Activated T-helper 2 cell treated with anti-CD3 and anti-CD28 coated beads, Interferon-gamma antibody, Interleukin-2, Interleukin-4, amounts not matched to agents 10 μg/mL and 5 μg/mL and 100 μg/mL, durations not matched to agents 14 hours and 24 hours and 36 hours (primary cell): ENCODE data around the gene ATAT1. TPM values are rescaled to one million over a fixed set of nuclear protein-coding genes. Genes with fewer than 3 reads are reported as not detected.
"Not testable (repeated sequence)": the region's sequence is repeated elsewhere in the genome, so short reads cannot be mapped to it uniquely, and the experiment has no call there.

Experiments used
- DNase-seq: peaks from one replicate; pipeline ENCODE4 v3.0.0; 2021; ENCODE audit warnings: low spot score
- H3K27ac Mint-ChIP-seq: one replicate; pipeline ENCODE4 v1.8.0; 2021; ENCODE audit warnings: mixed read lengths
- H3K27me3 Mint-ChIP-seq: one replicate; pipeline ENCODE4 v1.8.0; 2021; ENCODE audit warnings: low read depth, mixed read lengths
- H3K36me3 Mint-ChIP-seq: one replicate; pipeline ENCODE4 v1.8.0; 2021; ENCODE audit warnings: low read depth, mixed read lengths
- H3K4me1 Mint-ChIP-seq: one replicate; pipeline ENCODE4 v1.8.0; 2021; ENCODE audit warnings: low read depth, mixed read lengths
- H3K4me3 Mint-ChIP-seq: one replicate; pipeline ENCODE4 v1.8.0; 2021; ENCODE audit warnings: low read depth, mild to moderate bottlenecking, moderate library complexity, mixed read lengths
- H3K9me3 Mint-ChIP-seq: one replicate; pipeline ENCODE4 v1.8.0; 2021; ENCODE audit warnings: mixed read lengths
- intact Hi-C: fragments of 100-400 bp; cut with micrococcal nuclease; formaldehyde crosslinking; loops from one replicate; pipeline ENCODE4 v1.15.1; 2023
- total RNA-seq: library from RNA; stranded (reverse); gene quantifications from 2 replicates; pipeline ENCODE4 v1.2.3, GENCODE V29; 2022

Gene ATAT1
- total RNA-seq, 1 donor from 2014 or later = 13.9 TPM

- no peak for DNase-seq
- intact Hi-C loops = no loop called here
- peaks cover 26% of the 10 kb centered on the region for H3K4me1 Mint-ChIP-seq
- H3K27me3 Mint-ChIP-seq = no peaks in the 10 kb centered on the region
- H3K27ac Mint-ChIP-seq = no peak overlapping the region
- H3K4me3 Mint-ChIP-seq = no peak overlapping the region
- peaks cover 39% of the 10 kb centered on the region for H3K36me3 Mint-ChIP-seq
- H3K9me3 Mint-ChIP-seq = no peaks in the 10 kb centered on the region
These were observed 18.1 kb downstream of the ATAT1 start for GRCh38 chr6:30644769-30645168.

DNA sequence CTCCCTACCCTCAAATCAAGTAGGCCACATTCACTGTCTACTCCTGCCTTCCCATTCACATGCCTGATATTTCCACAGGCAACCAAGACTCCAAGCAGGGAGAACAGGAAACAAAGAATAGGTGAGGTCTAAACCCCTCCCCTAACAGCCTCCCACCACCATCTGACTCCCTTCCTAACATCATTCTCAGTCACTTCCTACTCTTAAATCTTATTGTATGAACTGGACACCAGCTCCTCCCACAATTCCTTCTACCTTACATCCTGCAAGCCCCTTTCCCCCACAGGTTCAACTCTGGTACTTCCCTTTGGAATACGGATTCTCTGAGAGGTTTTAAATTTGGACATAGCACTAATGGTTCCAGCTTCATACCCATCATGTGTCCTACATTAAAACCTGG, 19.3 kb downstream of the ATAT1 start:
- Mint-ChIP-seq H3K36me3 (peaks cover 40% of the 10 kb centered on the region), H3K4me3 (peak overlapping the region; percentile 88), H3K4me1 (peaks cover 22% of the 10 kb centered on the region), H3K9me3 (no peaks in the 10 kb centered on the region), H3K27me3 (no peaks in the 10 kb centered on the region), H3K27ac (no peak overlapping the region)
- intact Hi-C loops = no loop called here
- no peak for DNase-seq

- Mint-ChIP-seq H3K9me3 (no peaks in the 10 kb centered on the region), H3K4me1 (peaks cover 18% of the 10 kb centered on the region), H3K36me3 (peaks cover 38% of the 10 kb centered on the region), H3K4me3 (peak within 1 kb of the TSS; percentile 88), H3K27ac (peak within 1 kb of the TSS; percentile 89), H3K27me3 (no peaks in the 10 kb centered on the region)
- peak; percentile 89 for DNase-seq
- intact Hi-C loops = loop anchor here (1.0 kb wide), 5 partner anchors 20 to 89 kb away; partner anchors contain the start of genes ATAT1, DHX16, MDC1 and MRPS18B
These were observed 20.0 kb downstream of the ATAT1 start, which contains the start of gene C6orf136 for GRCh38 chr6:30646450-30647241. Gene C6orf136 (plus strand): TSS chr6:30647133. CDS start chr6:30647232, 99 bp downstream.

- H3K27me3 Mint-ChIP-seq = no peaks in the 10 kb centered on the region
- peak overlapping the region; percentile 89 for H3K27ac Mint-ChIP-seq
- no peaks in the 10 kb centered on the region for H3K9me3 Mint-ChIP-seq
- H3K4me1 Mint-ChIP-seq = peaks cover 18% of the 10 kb centered on the region
- H3K36me3 Mint-ChIP-seq = peaks cover 43% of the 10 kb centered on the region
- DNase-seq = peak; percentile 72
- H3K4me3 Mint-ChIP-seq = peak overlapping the region; percentile 88
- intact Hi-C loops = loop anchor here (1.0 kb wide), 5 partner anchors 21 to 90 kb away; partner anchors contain the start of genes ATAT1, DHX16, MDC1 and MRPS18B
These were observed 20.8 kb downstream of the ATAT1 start for GRCh38 chr6:30647242-30648116.

DNA sequence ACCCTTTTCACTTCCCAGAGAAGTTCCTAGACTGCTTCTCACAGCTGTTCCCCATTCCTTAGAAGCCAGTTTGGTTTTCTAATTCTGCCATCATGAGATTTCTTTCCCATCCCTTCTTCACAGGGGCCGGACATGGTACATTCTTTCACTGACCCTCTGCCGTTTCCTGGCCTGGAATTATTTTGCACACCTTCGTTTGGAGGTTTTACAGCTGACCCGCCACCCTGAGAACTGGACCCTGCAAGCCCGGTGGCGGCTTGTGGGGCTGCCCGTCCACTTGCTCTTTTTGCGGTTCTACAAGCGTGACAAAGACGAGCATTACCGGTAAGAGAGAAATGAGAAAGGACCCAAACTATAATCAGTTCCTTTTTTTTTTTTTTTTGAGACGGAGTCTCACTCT, 24.5 kb downstream of the ATAT1 start:
- no peak for DNase-seq
- Mint-ChIP-seq H3K36me3 (peaks cover 49% of the 10 kb centered on the region), H3K9me3 (no peaks in the 10 kb centered on the region), H3K27ac (no peak overlapping the region), H3K4me1 (peaks cover 13% of the 10 kb centered on the region), H3K4me3 (no peak overlapping the region), H3K27me3 (no peaks in the 10 kb centered on the region)
- intact Hi-C loops = no loop called here

- peaks cover 73% of the 10 kb centered on the region for H3K36me3 Mint-ChIP-seq
- intact Hi-C loops = no loop called here
- no peaks in the 10 kb centered on the region for H3K9me3 Mint-ChIP-seq
- no peak overlapping the region for H3K4me3 Mint-ChIP-seq
- H3K4me1 Mint-ChIP-seq = no peaks in the 10 kb centered on the region
- no peak overlapping the region for H3K27ac Mint-ChIP-seq
- DNase-seq = no peak
- H3K27me3 Mint-ChIP-seq = no peaks in the 10 kb centered on the region
These were observed 28.4 kb downstream of the ATAT1 start for GRCh38 chr6:30654798-30655742.

GRCh38 chr6:30655743-30656094, 29.0 kb downstream of the ATAT1 start:
- Mint-ChIP-seq H3K27me3 (no peaks in the 10 kb centered on the region), H3K36me3 (peaks cover 75% of the 10 kb centered on the region), H3K4me3 (no peak overlapping the region), H3K27ac (no peak overlapping the region), H3K4me1 (no peaks in the 10 kb centered on the region), H3K9me3 (no peaks in the 10 kb centered on the region)
- intact Hi-C loops = no loop called here
- DNase-seq = no peak

DNA sequence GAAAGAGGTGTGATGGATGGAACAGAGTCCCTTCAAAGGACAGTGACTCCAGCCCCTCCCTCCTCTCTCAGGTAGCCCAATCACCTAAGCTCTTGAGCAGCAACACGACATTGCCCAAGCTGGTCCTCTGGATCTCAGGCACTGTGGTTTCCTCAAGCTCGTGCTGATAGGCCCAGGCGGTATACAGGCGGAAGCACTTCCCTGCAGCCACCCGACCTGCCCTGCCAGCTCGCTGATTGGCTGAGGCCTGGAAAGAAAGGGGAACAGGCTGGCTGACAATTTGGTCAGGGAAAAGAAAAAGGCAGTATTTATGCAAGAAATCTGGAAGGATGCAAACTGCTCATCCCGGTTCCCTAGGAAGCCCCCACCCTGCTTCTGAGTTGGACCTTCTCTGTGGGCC, 29.8 kb downstream of the ATAT1 start:
- no peak for DNase-seq
- H3K27ac Mint-ChIP-seq = no peak overlapping the region
- no peaks in the 10 kb centered on the region for H3K9me3 Mint-ChIP-seq
- intact Hi-C loops = no loop called here
- H3K4me3 Mint-ChIP-seq = no peak overlapping the region
- H3K36me3 Mint-ChIP-seq = peaks cover 71% of the 10 kb centered on the region
- H3K27me3 Mint-ChIP-seq = no peaks in the 10 kb centered on the region
- no peaks in the 10 kb centered on the region for H3K4me1 Mint-ChIP-seq

DNA sequence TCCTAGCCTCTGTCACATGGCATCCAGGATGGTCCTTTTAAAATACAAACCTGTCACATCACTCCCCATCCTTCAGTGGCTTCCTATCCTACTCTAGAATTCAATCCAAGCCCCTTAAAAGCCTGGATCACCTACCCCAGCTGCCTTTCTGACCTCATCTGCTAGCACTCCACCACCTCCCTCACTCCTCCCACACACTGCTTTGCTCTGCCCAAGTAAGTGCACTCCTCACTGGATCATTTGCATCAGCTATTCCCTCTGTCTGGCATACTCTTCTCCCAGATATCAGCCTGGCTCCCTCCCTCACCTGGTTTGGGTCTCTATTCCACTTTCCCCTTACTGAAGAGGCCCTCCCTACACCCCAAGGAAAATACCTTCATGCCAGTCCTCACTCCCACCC, 30.8 kb downstream of the ATAT1 start:
- intact Hi-C loops = no loop called here
- Mint-ChIP-seq H3K9me3 (no peaks in the 10 kb centered on the region), H3K36me3 (peaks cover 72% of the 10 kb centered on the region), H3K4me3 (no peak overlapping the region), H3K4me1 (no peaks in the 10 kb centered on the region), H3K27ac (no peak overlapping the region), H3K27me3 (no peaks in the 10 kb centered on the region)
- DNase-seq = no peak

DNA sequence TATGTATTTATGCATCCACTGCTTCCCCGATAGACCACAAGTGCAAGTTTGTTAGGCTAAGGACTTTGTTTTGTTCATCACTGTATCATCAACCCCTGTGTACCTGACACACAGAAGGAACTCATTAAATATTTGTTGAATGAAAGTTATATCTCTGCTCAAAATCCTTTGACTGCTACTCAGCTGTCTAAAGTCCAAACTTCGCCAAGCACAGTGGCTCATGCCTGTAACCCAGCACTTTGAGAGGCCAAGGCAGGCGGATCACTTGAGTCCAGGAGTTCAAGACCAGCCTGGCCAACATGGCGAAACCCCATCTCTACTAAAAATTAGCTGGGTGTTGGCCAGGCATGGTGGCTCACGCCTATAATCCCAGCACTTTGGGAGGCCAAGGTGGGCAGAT, 31.2 kb downstream of the ATAT1 start:
- H3K27me3 Mint-ChIP-seq, H3K9me3 Mint-ChIP-seq, intact Hi-C loops, H3K27ac Mint-ChIP-seq, H3K4me1 Mint-ChIP-seq, H3K4me3 Mint-ChIP-seq, DNase-seq: not testable (repeated sequence)
- peaks cover 73% of the 10 kb centered on the region for H3K36me3 Mint-ChIP-seq

GRCh38 chr6:30664994-30665767, 38.5 kb downstream of the ATAT1 start:
- H3K27ac Mint-ChIP-seq = no peak overlapping the region
- no peaks in the 10 kb centered on the region for H3K27me3 Mint-ChIP-seq
- peaks cover 58% of the 10 kb centered on the region for H3K36me3 Mint-ChIP-seq
- H3K4me1 Mint-ChIP-seq = peaks cover 5% of the 10 kb centered on the region
- intact Hi-C loops = no loop called here
- H3K9me3 Mint-ChIP-seq = no peaks in the 10 kb centered on the region
- no peak for DNase-seq
- H3K4me3 Mint-ChIP-seq = no peak overlapping the region

DNA sequence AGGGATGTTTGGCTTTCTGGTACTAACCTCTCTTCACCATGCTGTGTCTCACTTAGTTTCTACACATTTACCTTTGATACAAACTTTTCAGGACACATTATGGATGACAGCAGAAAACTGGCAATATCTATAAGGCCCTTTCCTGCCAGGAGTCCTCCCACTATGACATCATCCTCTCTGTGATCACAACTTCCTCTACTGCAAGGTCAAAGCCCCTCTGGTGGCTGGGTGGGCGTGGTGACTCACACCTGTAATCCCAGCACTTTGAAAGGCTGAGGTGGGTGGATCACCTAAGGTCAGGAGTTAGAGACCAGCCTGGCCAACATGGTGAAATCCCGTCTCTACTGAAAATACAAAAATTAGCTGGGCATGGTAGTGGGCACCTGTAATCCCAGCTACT, 39.6 kb downstream of the ATAT1 start:
- H3K9me3 Mint-ChIP-seq, DNase-seq, H3K27me3 Mint-ChIP-seq, intact Hi-C loops, H3K4me3 Mint-ChIP-seq: not testable (repeated sequence)
- Mint-ChIP-seq H3K36me3 (peaks cover 64% of the 10 kb centered on the region), H3K4me1 (peaks cover 12% of the 10 kb centered on the region), H3K27ac (peak overlapping the region; percentile 54)
